ENCODE measurements around the gene SMAD5. TPM values are rescaled to one million over a fixed set of nuclear protein-coding genes. Genes with fewer than 3 reads are reported as not detected.

Gene SMAD5
- total RNA-seq, 4 donors from 2014 or later: 51.8 to 122 (median 63.3) TPM

DNA sequence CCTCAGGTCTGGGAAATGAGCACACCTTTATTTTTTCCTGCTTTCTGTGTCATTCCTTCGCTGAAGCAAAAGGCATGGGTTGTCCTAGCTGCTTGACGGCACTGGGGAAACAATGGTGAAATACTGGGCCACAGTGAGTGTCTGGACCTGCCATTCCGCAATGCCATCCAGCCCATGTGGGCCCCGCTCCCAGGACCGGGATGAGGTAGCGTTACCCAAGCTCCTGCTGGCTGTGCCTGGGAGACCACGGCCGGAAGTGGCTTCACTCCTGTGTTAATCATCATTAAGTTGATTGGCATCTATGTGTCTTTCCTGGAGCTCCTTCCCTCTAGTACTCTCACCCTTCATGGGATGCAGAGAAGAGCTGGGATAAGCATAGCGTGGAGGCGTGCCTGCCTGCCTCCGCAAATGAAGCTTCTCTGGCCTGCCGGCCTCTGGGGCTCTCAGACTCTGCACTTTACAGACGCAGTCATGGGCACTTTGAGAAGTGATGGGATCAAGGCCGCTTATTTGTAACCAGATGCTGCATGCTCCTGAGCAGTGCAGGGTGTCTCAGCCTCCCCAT is 76.8 kb downstream of the SMAD5 start:
- no peak for DNase-seq
- intact Hi-C loops (cut with DNase I): no loop called here

DNA sequence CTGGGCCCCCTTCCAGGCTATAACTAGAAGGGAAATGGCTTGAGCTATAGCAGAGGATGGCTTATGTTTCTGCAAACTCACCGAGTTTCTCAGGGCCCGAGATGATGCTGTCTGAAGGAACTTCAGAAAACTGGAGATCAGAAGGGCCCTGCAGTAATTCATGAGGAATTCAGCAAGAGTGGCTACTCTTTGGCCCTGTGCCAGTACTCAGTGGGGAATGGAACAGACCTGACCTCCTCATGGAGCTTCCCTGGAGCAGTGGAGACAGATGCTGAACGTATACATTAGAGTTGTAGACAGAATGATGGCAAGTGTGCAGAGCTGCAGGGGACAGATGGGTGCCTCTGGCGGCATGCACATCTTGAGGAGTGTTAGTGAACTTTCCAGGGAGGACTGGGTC is 77.6 kb downstream of the SMAD5 start:
- Histone ChIP-seq H3K9me3 (no peaks in the 10 kb centered on the region), H3K27me3 (no peaks in the 10 kb centered on the region), H3K36me3 (no peaks in the 10 kb centered on the region), H3K4me3 (replicated peaks in 1 of 3) (no peak overlapping the region), H3K4me1 (no peaks in the 10 kb centered on the region), H3K27ac (no peak overlapping the region)
- 73 to 84% methylated on average over 4 of the region's 4 CpGs for WGBS, 2 donors
- no peak for TF ChIP-seq CTCF (IDR thresholded peaks at IDR 0.05)
- TF ChIP-seq POLR2A (IDR thresholded peaks at IDR 0.05): no peak
- DNase-seq: peak; percentile 17 to 32
- intact Hi-C loops (cut with DNase I): loop anchor here (5.0 kb wide), 2 partner anchors 263 to 323 kb away; no protein-coding TSS in a partner anchor

More for the DNA sequence above, 76.8 kb downstream of the SMAD5 start:
- no peaks in the 10 kb centered on the region for H3K27me3 ChIP-seq
- 91% methylated on average over 14 of the region's 14 CpGs for WGBS, 2 donors
- no peak overlapping the region for H3K4me3 ChIP-seq (replicated peaks in 1 of 3)
- H3K27ac ChIP-seq: no peak overlapping the region
- no peaks in the 10 kb centered on the region for H3K9me3 ChIP-seq
- H3K4me1 ChIP-seq: no peaks in the 10 kb centered on the region
- H3K36me3 ChIP-seq: no peaks in the 10 kb centered on the region
- TF ChIP-seq CTCF (IDR thresholded peaks at IDR 0.05): no peak
- TF ChIP-seq POLR2A (IDR thresholded peaks at IDR 0.05): no peak

GRCh38 chr5:136211282-136212040 is 78.8 kb downstream of the SMAD5 start:
- no peaks in the 10 kb centered on the region for H3K9me3 ChIP-seq
- no peaks in the 10 kb centered on the region for H3K4me1 ChIP-seq
- no peaks in the 10 kb centered on the region for H3K27me3 ChIP-seq
- DNase-seq: no peak
- 83 to 88% methylated on average over 10 of the region's 10 CpGs for WGBS, 2 donors
- intact Hi-C loops (cut with DNase I): loop anchor here (5.0 kb wide), 2 partner anchors 264 to 324 kb away; no protein-coding TSS in a partner anchor
- H3K36me3 ChIP-seq: no peaks in the 10 kb centered on the region
- TF ChIP-seq CTCF (IDR thresholded peaks at IDR 0.05) (no peak), POLR2A (IDR thresholded peaks at IDR 0.05) (no peak)
- no peak overlapping the region for H3K27ac ChIP-seq
- no peak overlapping the region for H3K4me3 ChIP-seq (replicated peaks in 1 of 3)

DNA sequence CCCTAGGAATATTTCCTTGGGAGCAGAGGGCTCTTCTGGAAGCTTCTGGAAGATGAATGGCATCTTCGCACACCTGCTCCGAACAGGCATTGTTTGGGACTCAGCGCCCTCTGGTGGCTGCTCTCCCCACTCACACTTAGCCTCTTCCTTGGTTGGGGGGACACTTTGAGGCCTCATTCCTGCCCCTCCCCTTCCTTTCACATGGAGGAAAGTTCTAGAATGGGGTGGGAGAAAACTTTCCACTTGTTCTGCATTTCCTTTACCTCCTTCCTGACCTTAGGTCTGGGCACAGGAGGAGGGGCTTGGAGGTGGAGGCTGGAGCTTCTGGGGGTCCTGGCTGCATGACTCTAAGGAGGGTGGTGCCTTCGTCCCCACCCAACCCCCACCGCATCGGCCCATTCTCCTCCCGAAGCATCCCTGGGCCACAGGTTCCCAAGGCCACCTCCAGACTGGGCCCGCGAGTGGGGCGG is 79.6 kb downstream of the SMAD5 start:
- intact Hi-C loops (cut with DNase I): loop anchor here (5.0 kb wide), 2 partner anchors 265 to 325 kb away; no protein-coding TSS in a partner anchor
- TF ChIP-seq CTCF (IDR thresholded peaks at IDR 0.05) (peak; percentile 71 to 86 (median 80)), POLR2A (IDR thresholded peaks at IDR 0.05) (no peak)
- Histone ChIP-seq H3K9me3 (no peaks in the 10 kb centered on the region), H3K27me3 (no peaks in the 10 kb centered on the region), H3K4me1 (no peaks in the 10 kb centered on the region), H3K4me3 (replicated peaks in 1 of 3) (no peak overlapping the region), H3K27ac (no peak overlapping the region), H3K36me3 (no peaks in the 10 kb centered on the region)
- WGBS, 2 donors: 49% methylated on average over 10 of the region's 10 CpGs
- DNase-seq: peak; percentile 57 to 59

All from thyroid gland (tissue), 4 donors.